CD4-positive, alpha-beta memory T cell (primary cell): ENCODE measurements around the gene ABCE1. TPM values are rescaled to one million over a fixed set of nuclear protein-coding genes. Genes with fewer than 3 reads are reported as not detected.
A peak's percentile ranks its signal among the peaks of the same experiment; 100 is the strongest.

ENCODE experiments used
- CTCF ChIA-PET: fragments of 350-600 bp; sonication (Branson Sonifier 250); formaldehyde crosslinking; loops from one replicate; lab custom pipeline; 2021; ENCODE audit warnings: inconsistent platforms; ENCODE audit not compliant: partially characterized antibody; lab: Charles Lee
- POLR2A ChIA-PET: fragments of 350-600 bp; sonication (Branson Sonifier 250); formaldehyde crosslinking; loops from one replicate; lab custom pipeline; 2021; ENCODE audit not compliant: partially characterized antibody; lab: Charles Lee
- DNase-seq, 5 donors: peaks; one replicate each; pipeline versions ENCODE4 v3.0.0 to v3.0.0-alpha.2; 2020 to 2022; ENCODE audit warnings: mixed read lengths in 1 of 5
- H3K27ac ChIP-seq: one replicate; pipeline ENCODE4 v1.7.0; 2013; ENCODE audit warnings: low read depth, low read length
- H3K27me3 ChIP-seq: 2 replicates; pipeline ENCODE4 v1.7.0; 2013; ENCODE audit warnings: mild to moderate bottlenecking, low read length, moderate library complexity; ENCODE audit not compliant: insufficient read depth
- H3K36me3 ChIP-seq: 2 replicates; pipeline ENCODE4 v1.7.0; 2013; ENCODE audit warnings: mild to moderate bottlenecking, low read length, moderate library complexity; ENCODE audit not compliant: insufficient read depth
- H3K4me1 ChIP-seq: 2 replicates; pipeline ENCODE4 v1.7.0; 2013; ENCODE audit warnings: mild to moderate bottlenecking, low read length, moderate library complexity; ENCODE audit not compliant: insufficient read depth
- H3K4me3 ChIP-seq, 2 donors: one replicate each; pipeline ENCODE4 v1.7.0; 2013; ENCODE audit warnings: low read length in 2 of 2, mild to moderate bottlenecking in 1 of 2
- H3K9me3 ChIP-seq, 2 donors: one replicate each; pipeline ENCODE4 v1.7.0; 2013; ENCODE audit warnings: low read length in 2 of 2, control low read depth in 1 of 2; ENCODE audit not compliant: control insufficient read depth in 1 of 2
- H3K27ac Mint-ChIP-seq, 7 donors: one replicate each; pipeline ENCODE4 v1.8.0; 2020 to 2021; ENCODE audit warnings: mixed read lengths in 7 of 7, mild to moderate bottlenecking in 6 of 7, inconsistent platforms in 3 of 7, moderate library complexity in 3 of 7
- H3K27me3 Mint-ChIP-seq, 2 donors: one replicate each; pipeline ENCODE4 v1.8.0; 2020 to 2021; ENCODE audit warnings: mixed read lengths in 2 of 2
- H3K36me3 Mint-ChIP-seq, 2 donors: one replicate each; pipeline ENCODE4 v1.8.0; 2020 to 2021; ENCODE audit warnings: mixed read lengths in 2 of 2, inconsistent platforms in 1 of 2, mild to moderate bottlenecking in 1 of 2
- H3K4me1 Mint-ChIP-seq, 4 donors: one replicate each; pipeline ENCODE4 v1.8.0; 2020 to 2021; ENCODE audit warnings: mixed read lengths in 4 of 4, mild to moderate bottlenecking in 1 of 4
- H3K4me3 Mint-ChIP-seq, 8 donors: one replicate each; pipeline ENCODE4 v1.8.0; 2020 to 2021; ENCODE audit warnings: mixed read lengths in 8 of 8, mild to moderate bottlenecking in 7 of 8, moderate library complexity in 6 of 8, inconsistent platforms in 3 of 8
- H3K9me3 Mint-ChIP-seq, 8 donors: one replicate each; pipeline ENCODE4 v1.8.0; 2020 to 2021; ENCODE audit warnings: mixed read lengths in 8 of 8, mild to moderate bottlenecking in 5 of 8, inconsistent platforms in 3 of 8, moderate library complexity in 1 of 8
- intact Hi-C: fragments of 100-400 bp; cut with micrococcal nuclease; formaldehyde crosslinking; loops from one replicate; pipeline ENCODE4 v1.15.1; 2023
- polyA plus RNA-seq, 2 donors: library from polyadenylated mRNA; unstranded; fragments of 300-500 nt; fragmentation: Illumina TruSeq; gene quantifications; one replicate each; pipeline ENCODE4 v1.2.3, GENCODE V29; 2021
- total RNA-seq, 2 experiments: library from RNA; stranded (reverse); gene quantifications; one replicate each; pipeline ENCODE4 v1.2.3, GENCODE V29; 2021

ABCE1 gene
- total and polyA plus RNA-seq, 4 experiments from 2014 or later = 63.8 to 71.4 (median 68.5) TPM

DNA sequence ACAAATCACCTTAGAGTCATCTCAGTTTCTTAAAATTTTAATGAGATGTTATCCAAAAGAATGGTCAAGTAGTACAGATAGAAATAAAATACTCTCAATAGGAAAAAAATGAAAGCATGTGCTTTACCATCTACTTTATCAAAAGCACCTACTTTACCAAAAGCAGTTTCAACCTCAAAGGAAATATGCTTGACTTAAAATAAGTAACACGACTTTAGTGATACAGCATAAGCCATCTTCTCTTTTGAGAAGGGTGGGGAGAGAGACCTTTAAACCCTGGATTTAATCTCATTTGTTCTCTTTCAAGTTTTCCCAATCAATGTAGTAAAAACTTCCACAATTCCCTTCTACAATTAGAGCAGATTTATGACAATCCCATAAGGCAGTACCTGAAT lies 55.8 kb downstream of the ABCE1 start:
- Mint-ChIP-seq H3K4me3 (no peak overlapping the region), H3K9me3 (no peaks in the 10 kb centered on the region), H3K27ac (peak overlapping the region in 2 of 7 donors; percentile 34 to 53), H3K27me3 (no peaks in the 10 kb centered on the region), H3K36me3 (peaks cover 49 to 77% of the 10 kb centered on the region in 2 donors), H3K4me1 (peaks cover 0 to 10% (median 3%) of the 10 kb centered on the region in 4 donors)
- POLR2A ChIA-PET = no interaction called here
- Histone ChIP-seq H3K4me3 (no peak overlapping the region), H3K4me1 (no peaks in the 10 kb centered on the region), H3K9me3 (no peaks in the 10 kb centered on the region), H3K27ac (no peak overlapping the region), H3K27me3 (no peaks in the 10 kb centered on the region), H3K36me3 (peaks cover 28% of the 10 kb centered on the region)
- CTCF ChIA-PET = interaction anchor here (1.5 kb wide), 1 partner anchor 403 kb away, joined by 4 read pairs; no protein-coding TSS in a partner anchor
- intact Hi-C loops = loop anchor here (2.0 kb wide), 2 partner anchors 455 to 463 kb away; no protein-coding TSS in a partner anchor
- DNase-seq = no peak

DNA sequence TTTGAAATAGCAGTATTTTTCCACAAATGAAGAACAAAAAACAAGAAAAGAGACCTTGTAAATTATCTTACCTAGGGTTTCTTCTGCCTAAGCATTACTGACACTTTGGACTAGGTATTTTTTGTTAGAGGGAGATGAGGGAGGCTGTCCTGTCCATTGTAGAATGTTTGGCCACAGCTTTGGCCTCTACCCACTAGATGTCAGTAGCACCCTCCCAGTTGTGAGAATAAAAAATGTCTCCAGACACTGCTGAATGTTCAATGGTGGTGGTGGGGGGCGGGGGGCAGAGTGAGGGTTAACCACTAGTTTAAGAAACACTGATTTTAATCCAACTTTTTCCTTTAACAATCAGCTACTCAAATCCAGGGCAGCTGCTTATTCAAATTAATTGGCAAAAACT lies 56.5 kb downstream of the ABCE1 start:
- intact Hi-C loops = loop anchor here (2.0 kb wide), 2 partner anchors 454 to 462 kb away; no protein-coding TSS in a partner anchor
- POLR2A ChIA-PET = no interaction called here
- Mint-ChIP-seq H3K27ac (peak overlapping the region in 1 of 7 donors; percentile 34), H3K4me3 (no peak overlapping the region), H3K27me3 (no peaks in the 10 kb centered on the region), H3K4me1 (peaks cover 0 to 9% (median 4%) of the 10 kb centered on the region in 4 donors), H3K36me3 (peaks cover 44 to 76% of the 10 kb centered on the region in 2 donors), H3K9me3 (no peaks in the 10 kb centered on the region)
- H3K27me3 ChIP-seq = no peaks in the 10 kb centered on the region
- CTCF ChIA-PET = interaction anchor here (0.8 to 1.6 kb wide), 7 partner anchors 10 to 403 kb away, joined by 3 to 4 read pairs (median 3); partner anchors contain the start of gene ABCE1
- DNase-seq = no peak
- H3K36me3 ChIP-seq = peaks cover 22% of the 10 kb centered on the region
- H3K9me3 ChIP-seq = no peaks in the 10 kb centered on the region
- H3K27ac ChIP-seq = no peak overlapping the region
- H3K4me1 ChIP-seq = no peaks in the 10 kb centered on the region
- H3K4me3 ChIP-seq = no peak overlapping the region

DNA sequence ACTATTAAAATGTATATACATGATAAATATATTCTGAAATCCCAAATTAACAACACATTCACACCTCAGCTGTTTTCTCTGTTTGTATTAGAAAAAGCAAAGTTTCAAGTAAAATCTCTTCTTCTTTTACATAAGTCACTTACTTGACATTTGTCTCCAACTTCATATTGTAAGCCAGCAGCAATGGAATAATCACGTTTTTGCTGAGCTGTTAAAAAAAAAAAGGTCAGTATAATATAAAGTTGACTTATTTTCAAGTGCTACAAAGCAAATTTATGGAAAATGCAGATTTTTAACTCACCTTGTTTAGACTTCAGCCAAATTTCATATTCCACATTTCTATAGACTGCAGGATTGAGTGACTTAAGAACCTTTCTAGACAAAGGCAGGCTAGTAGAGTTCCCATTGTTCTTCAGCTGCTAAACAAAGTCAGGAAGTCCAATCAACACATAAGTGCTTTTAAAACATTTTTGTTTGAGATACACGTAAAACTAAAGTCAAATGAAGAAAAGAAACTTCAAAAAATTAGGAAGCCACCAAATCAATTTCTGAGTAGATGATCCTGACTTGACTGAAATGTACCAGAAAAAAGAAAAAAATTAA lies 57.3 kb downstream of the ABCE1 start:
- peaks cover 14% of the 10 kb centered on the region for H3K36me3 ChIP-seq

DNA sequence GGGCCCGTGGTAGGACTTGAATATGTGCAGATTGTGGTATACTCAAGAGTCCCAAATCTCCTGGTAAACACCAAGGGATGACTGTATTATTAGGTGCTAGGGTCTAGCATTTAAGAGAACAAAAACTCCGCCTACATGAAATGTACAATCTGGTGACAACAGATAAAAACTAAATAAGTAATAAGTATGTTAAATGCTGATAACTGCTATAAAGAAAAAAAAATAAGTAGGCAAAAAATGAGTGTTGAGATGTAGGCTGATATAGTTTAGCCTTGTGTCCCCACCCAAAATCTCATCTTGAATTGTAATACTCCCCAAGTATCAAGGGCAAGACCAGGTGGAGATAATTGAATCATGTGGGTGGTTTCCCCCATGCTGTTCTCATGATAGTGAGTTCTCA lies 58.9 kb downstream of the ABCE1 start:
- H3K4me3 ChIP-seq = no peak overlapping the region
- no peaks in the 10 kb centered on the region for H3K4me1 ChIP-seq
- H3K36me3 ChIP-seq = peaks cover 21% of the 10 kb centered on the region
- no peaks in the 10 kb centered on the region for H3K27me3 ChIP-seq
- no peak for DNase-seq
- ChIA-PET POLR2A (no interaction called here), CTCF (interaction anchor here (0.7 to 1.5 kb wide), 2 partner anchors 38 to 453 kb away, joined by 3 read pairs; no protein-coding TSS in a partner anchor)
- H3K9me3 Mint-ChIP-seq = no peaks in the 10 kb centered on the region
- H3K27ac Mint-ChIP-seq = peak overlapping the region in 1 of 7 donors; percentile 31
- intact Hi-C loops = no loop called here
- peaks cover 0 to 11% (median 6%) of the 10 kb centered on the region in 4 donors for H3K4me1 Mint-ChIP-seq
- H3K9me3 ChIP-seq = no peaks in the 10 kb centered on the region
- no peaks in the 10 kb centered on the region for H3K27me3 Mint-ChIP-seq
- no peak overlapping the region for H3K27ac ChIP-seq
- no peak overlapping the region for H3K4me3 Mint-ChIP-seq
- peaks cover 41 to 77% of the 10 kb centered on the region in 2 donors for H3K36me3 Mint-ChIP-seq

More for the DNA sequence above, 57.3 kb downstream of the ABCE1 start:
- H3K4me1 Mint-ChIP-seq = peaks cover 0 to 8% (median 4%) of the 10 kb centered on the region in 4 donors
- no peaks in the 10 kb centered on the region for H3K27me3 Mint-ChIP-seq
- POLR2A ChIA-PET = no interaction called here
- Histone ChIP-seq H3K4me3 (no peak overlapping the region), H3K9me3 (no peaks in the 10 kb centered on the region), H3K27me3 (no peaks in the 10 kb centered on the region), H3K4me1 (no peaks in the 10 kb centered on the region), H3K27ac (no peak overlapping the region)
- no peak overlapping the region for H3K4me3 Mint-ChIP-seq
- H3K9me3 Mint-ChIP-seq = no peaks in the 10 kb centered on the region
- intact Hi-C loops = loop anchor here (2.0 kb wide), 2 partner anchors 453 to 461 kb away; no protein-coding TSS in a partner anchor
- H3K36me3 Mint-ChIP-seq = peaks cover 40 to 74% of the 10 kb centered on the region in 2 donors
- no peak overlapping the region for H3K27ac Mint-ChIP-seq
- DNase-seq = no peak
- CTCF ChIA-PET = interaction anchor here (0.6 to 1.6 kb wide), 9 partner anchors 11 to 882 kb away, joined by 3 to 4 read pairs (median 3); partner anchors contain the start of gene ABCE1

DNA sequence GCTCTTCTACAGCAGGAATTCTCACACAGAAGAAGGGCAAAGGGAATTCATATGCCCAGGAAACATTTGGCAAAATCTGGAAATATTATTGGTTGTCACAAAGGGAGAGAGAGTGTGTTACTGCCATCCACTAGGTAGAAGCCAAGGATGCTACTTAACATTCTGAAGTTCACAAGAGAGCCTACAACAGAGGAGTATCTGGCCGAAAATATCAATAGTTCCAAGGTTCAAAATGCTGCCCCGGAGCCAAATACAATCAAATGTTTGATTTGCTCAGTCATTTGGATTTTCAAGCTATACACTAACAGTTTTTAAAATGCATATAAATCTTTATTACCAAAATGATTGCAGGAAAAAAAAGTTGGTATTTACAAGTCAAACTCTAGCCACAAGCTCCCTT lies 63.4 kb downstream of the ABCE1 start:
- Histone ChIP-seq H3K4me3 (no peak overlapping the region), H3K27ac (no peak overlapping the region), H3K4me1 (no peaks in the 10 kb centered on the region), H3K27me3 (no peaks in the 10 kb centered on the region), H3K9me3 (no peaks in the 10 kb centered on the region), H3K36me3 (peaks cover 26% of the 10 kb centered on the region)
- no peak overlapping the region for H3K4me3 Mint-ChIP-seq
- ChIA-PET POLR2A (no interaction called here), CTCF (interaction anchor here (1.1 kb wide), 1 partner anchor 9 kb away, joined by 3 read pairs; no protein-coding TSS in a partner anchor)
- H3K36me3 Mint-ChIP-seq = peaks cover 19 to 55% of the 10 kb centered on the region in 2 donors
- intact Hi-C loops = no loop called here
- no peak for DNase-seq
- peak overlapping the region in 4 of 7 donors; percentile 1 to 50 (median 8) for H3K27ac Mint-ChIP-seq
- no peaks in the 10 kb centered on the region for H3K9me3 Mint-ChIP-seq
- H3K4me1 Mint-ChIP-seq = peaks cover 0 to 7% (median 5%) of the 10 kb centered on the region in 4 donors
- no peaks in the 10 kb centered on the region for H3K27me3 Mint-ChIP-seq

DNA sequence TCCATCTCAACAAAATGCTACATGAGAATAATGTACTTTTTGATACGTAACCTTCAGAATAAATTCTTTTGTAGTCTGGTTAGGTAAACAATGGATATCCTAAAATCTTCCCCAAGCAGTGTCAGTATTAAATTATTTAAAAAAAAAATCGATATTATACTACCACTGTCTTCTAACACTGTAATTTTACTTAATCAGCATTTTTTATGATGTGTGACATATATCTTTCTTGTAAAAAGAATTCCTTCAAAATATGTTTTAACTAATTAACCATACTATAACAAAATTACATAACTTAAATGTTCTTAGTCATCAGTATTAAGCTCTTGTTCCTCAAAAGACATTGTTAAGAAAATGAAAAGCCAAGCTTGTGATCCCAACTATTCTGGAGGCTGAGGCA lies 69.8 kb downstream of the ABCE1 start:
- Mint-ChIP-seq H3K27me3 (no peaks in the 10 kb centered on the region), H3K4me3 (no peak overlapping the region), H3K27ac (no peak overlapping the region), H3K4me1 (peaks cover 8 to 35% (median 21%) of the 10 kb centered on the region in 4 donors), H3K36me3 (peaks cover 27 to 57% of the 10 kb centered on the region in 2 donors), H3K9me3 (no peaks in the 10 kb centered on the region)
- no peak for DNase-seq
- no peaks in the 10 kb centered on the region for H3K27me3 ChIP-seq
- peaks cover 15% of the 10 kb centered on the region for H3K36me3 ChIP-seq
- intact Hi-C loops = no loop called here
- no peaks in the 10 kb centered on the region for H3K9me3 ChIP-seq
- CTCF ChIA-PET = interaction anchor here (1.6 to 1.7 kb wide), 2 partner anchors 10 to 13 kb away, joined by 3 read pairs; no protein-coding TSS in a partner anchor
- no peak overlapping the region for H3K27ac ChIP-seq
- H3K4me1 ChIP-seq = peaks cover 4% of the 10 kb centered on the region
- no peak overlapping the region for H3K4me3 ChIP-seq
- POLR2A ChIA-PET = no interaction called here

DNA sequence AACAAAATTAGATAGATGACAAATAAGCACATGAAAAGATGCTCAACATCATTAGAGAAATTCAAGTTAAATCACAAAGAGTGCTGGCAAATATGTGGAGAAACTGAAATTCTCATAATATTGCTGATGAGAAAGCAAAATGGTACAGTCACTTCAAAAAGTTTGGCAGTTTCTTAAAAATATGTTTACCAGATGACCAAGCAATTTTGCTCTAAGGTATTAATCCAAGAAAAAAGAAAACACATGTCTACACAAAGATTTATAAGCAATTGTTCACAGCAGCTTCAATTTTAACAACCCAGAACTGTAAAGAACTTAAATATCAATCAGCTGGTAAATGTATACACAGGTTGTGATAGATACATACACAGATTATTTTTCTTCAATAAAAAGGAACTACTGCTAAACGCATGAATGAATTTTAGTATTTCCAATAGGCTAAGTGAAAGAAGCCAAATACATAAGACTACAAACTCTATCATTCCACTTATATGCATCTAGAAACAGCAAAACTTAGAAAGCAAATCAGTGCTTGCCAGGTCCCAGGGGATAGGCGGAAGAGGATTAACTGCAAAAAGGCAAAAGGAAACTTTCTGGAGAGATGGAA lies 70.6 kb downstream of the ABCE1 start:
- peak overlapping the region in 2 of 7 donors; percentile 0 to 37 for H3K27ac Mint-ChIP-seq
- ChIA-PET CTCF (interaction anchor here (1.6 to 1.7 kb wide), 2 partner anchors 9 to 14 kb away, joined by 3 read pairs; no protein-coding TSS in a partner anchor), POLR2A (no interaction called here)
- intact Hi-C loops = no loop called here
- Histone ChIP-seq H3K4me1 (peaks cover 4% of the 10 kb centered on the region), H3K36me3 (peaks cover 11% of the 10 kb centered on the region), H3K27ac (no peak overlapping the region), H3K27me3 (no peaks in the 10 kb centered on the region), H3K9me3 (no peaks in the 10 kb centered on the region), H3K4me3 (no peak overlapping the region)
- peaks cover 9 to 38% (median 26%) of the 10 kb centered on the region in 4 donors for H3K4me1 Mint-ChIP-seq
- H3K4me3 Mint-ChIP-seq = no peak overlapping the region
- H3K36me3 Mint-ChIP-seq = peaks cover 24 to 58% of the 10 kb centered on the region in 2 donors
- no peaks in the 10 kb centered on the region for H3K27me3 Mint-ChIP-seq
- DNase-seq = no peak
- H3K9me3 Mint-ChIP-seq = no peaks in the 10 kb centered on the region
